K562 (cell line): ENCODE data around the gene ANAPC16. TPM values are rescaled to one million over a fixed set of nuclear protein-coding genes. Genes with fewer than 3 reads are reported as not detected.

Experiments used
- ATAC-seq: fragments of 200-7000 bp; cut with Tn5 transposase; 3 replicates; pipeline ENCODE4 v1.9.1; 2020; ENCODE audit warnings: moderate library complexity
- BruUV-seq: library from RNA; stranded (reverse); fragments of 400-500 nt; replicated peaks from 2 replicates; lab custom pipeline; 2021; lab: Mats Ljungman, UMichigan
- CTCF ChIA-PET: fragments of 300-600 bp; formaldehyde crosslinking; extraction: SDS; loops from one replicate; lab custom pipeline; 2021; ENCODE audit warnings: low intra/inter-chr PET ratio; lab: Yijun Ruan, JAX
- POLR2A ChIA-PET: fragments of 300-600, 350-650 bp; sonication (Branson Sonifier 250); formaldehyde crosslinking; extraction: SDS; loops from one replicate; lab custom pipeline; 2021; ENCODE audit warnings: antibody characterized with exemption, inconsistent platforms; lab: Yijun Ruan, JAX
- DNase-seq, 4 experiments: peaks; one replicate each; pipeline versions ENCODE4 v3.0.0 to v3.0.0-alpha.2; 2011 to 2018; ENCODE audit warnings: low spot score in 3 of 4, mixed read lengths in 3 of 4; ENCODE audit errors: extremely low read depth in 1 of 4
- FAIRE-seq: peaks from 2 replicates; lab custom pipeline; 2011; peaks lifted over from hg19 to GRCh38; lab: Jason Lieb, UNC
- H2AFZ ChIP-seq: 2 replicates; pipeline ENCODE4 v1.6.0; 2011; ENCODE audit warnings: low read depth, low read length, control low read depth, inconsistent platforms
- H3K27ac ChIP-seq: fragments of 200-600 bp; 3 replicates; pipeline ENCODE4 v1.8.0; 2011; ENCODE audit warnings: low read depth, mild to moderate bottlenecking, control low read depth, inconsistent platforms, low read length, moderate library complexity, mixed read lengths; ENCODE audit errors: extremely low read depth
- H3K27me3 ChIP-seq, 2 experiments: fragments of 300-600 bp in 1 of 2; 2 replicates in 1 of 2; 3 replicates in 1 of 2; pipeline versions ENCODE4 v1.6.0 to v1.8.0; 2011; ENCODE audit warnings: inconsistent platforms in 2 of 2, low read length in 2 of 2, mild to moderate bottlenecking in 1 of 2, mixed read lengths in 1 of 2, moderate library complexity in 1 of 2; ENCODE audit not compliant: control insufficient read depth in 2 of 2, insufficient read depth in 2 of 2
- H3K36me3 ChIP-seq: fragments of 300-600 bp; 3 replicates; pipeline ENCODE4 v1.8.0; 2011; ENCODE audit warnings: mild to moderate bottlenecking, low read length, inconsistent platforms; ENCODE audit not compliant: control insufficient read depth, insufficient read depth
- H3K4me1 ChIP-seq, 2 experiments: fragments of 200-600 bp in 1 of 2; replicated peaks in 1 of 2; 2 replicates in 1 of 2; 3 replicates in 1 of 2; pipeline versions ENCODE4 v1.5.1 to v1.8.0; 2011; ENCODE audit warnings: inconsistent platforms in 2 of 2, low read length in 2 of 2, mild to moderate bottlenecking in 1 of 2, mixed read lengths in 1 of 2, moderate library complexity in 1 of 2; ENCODE audit not compliant: control insufficient read depth in 2 of 2, insufficient read depth in 2 of 2
- H3K4me2 ChIP-seq: 2 replicates; pipeline ENCODE4 v1.6.1; 2011; ENCODE audit warnings: low read length, control low read depth, inconsistent platforms, mixed read lengths; ENCODE audit not compliant: insufficient read depth
- H3K4me3 ChIP-seq: fragments of 200-600 bp; sonication (generic), shearing (Covaris generic); 2 replicates; pipeline ENCODE4 v1.5.1; 2016; ENCODE audit warnings: control low read depth, inconsistent platforms
- H3K79me2 ChIP-seq: fragments of 200-600 bp; 3 replicates; pipeline ENCODE4 v1.8.0; 2011; ENCODE audit warnings: low read length, inconsistent platforms; ENCODE audit not compliant: control insufficient read depth, insufficient read depth
- H3K9ac ChIP-seq, 2 experiments: 2 replicates each; pipeline versions ENCODE4 v1.6.0 to v1.6.1; 2011; ENCODE audit warnings: low read depth in 2 of 2, low read length in 2 of 2, control low read depth in 1 of 2, inconsistent platforms in 1 of 2, mild to moderate bottlenecking in 1 of 2, mixed read lengths in 1 of 2; ENCODE audit not compliant: insufficient read depth in 1 of 2
- H3K9me1 ChIP-seq: one replicate; pipeline ENCODE4 v1.6.0; 2011; ENCODE audit warnings: inconsistent platforms, mild to moderate bottlenecking, low read length, moderate library complexity; ENCODE audit not compliant: control insufficient read depth, insufficient read depth
- H3K9me3 ChIP-seq: replicated peaks from 2 replicates; pipeline ENCODE4 v1.5.1; 2011; ENCODE audit warnings: low read depth, low read length, inconsistent platforms; ENCODE audit not compliant: control insufficient read depth, insufficient read depth
- H4K20me1 ChIP-seq: replicated peaks from 2 replicates; pipeline ENCODE4 v1.6.1; 2011; ENCODE audit warnings: low read length, inconsistent platforms, mixed read lengths; ENCODE audit not compliant: control insufficient read depth, insufficient read depth
- CREM ChIP-seq: IDR thresholded peaks from 2 replicates; pipeline ENCODE4 v1.6.1; 2014; ENCODE audit warnings: antibody characterized with exemption, low read depth
- HMG20A ChIP-seq: fragments of 450-650 bp; formaldehyde crosslinking; conservative IDR thresholded peaks from 2 replicates; pipeline ENCODE4 v1.4.0; 2020; ENCODE audit warnings: mild to moderate bottlenecking, mixed read lengths
- RBM39 ChIP-seq: fragments of 200-400 bp; formaldehyde crosslinking; optimal IDR thresholded peaks from 2 replicates; pipeline ENCODE3; 2018; ENCODE audit warnings: low read depth, low read length
- SMAD3 ChIP-seq: fragments of 450-650 bp; formaldehyde crosslinking; conservative IDR thresholded peaks from 2 replicates; pipeline ENCODE4 v1.4.0; 2020; ENCODE audit warnings: mild to moderate bottlenecking
- TAF1 ChIP-seq: IDR thresholded peaks from 2 replicates; pipeline ENCODE4 v1.6.1; 2011; ENCODE audit warnings: mild to moderate bottlenecking, low read length, moderate library complexity; ENCODE audit not compliant: insufficient read depth, control insufficient read depth, severe bottlenecking; ENCODE audit errors: extremely low read depth
- ZNF143 ChIP-seq: sonication (generic); formaldehyde crosslinking; IDR thresholded peaks from 2 replicates; pipeline ENCODE4 v1.9.0; 2022; ENCODE audit warnings: mild to moderate bottlenecking, missing genetic modification reagents
- ZNF696 ChIP-seq: fragments of 250-450 bp; sonication (Bioruptor Pico); conservative IDR thresholded peaks from 2 replicates; pipeline ENCODE4 v1.4.0; 2020; ENCODE audit warnings: mild to moderate bottlenecking, moderate library complexity
- WGBS: fragments of 100-300 bp; shearing (Covaris generic); methylation state at CpG from one replicate; pipeline ENCODE4 v1.1.6; 2016; ENCODE audit warnings: low coverage, mixed read lengths; ENCODE audit not compliant: insufficient coverage; ENCODE audit errors: missing lambda C conversion rate; 5-methylcytosine and 5-hydroxymethylcytosine counted together
- in situ Hi-C: fragments of 300-500 bp; cut with MboI; formaldehyde crosslinking; loops from 4 replicates; pipeline ENCODE4 v1.15.0; 2018; ENCODE audit warnings: inconsistent platforms, mixed read lengths
- intact Hi-C: fragments of 100-400 bp; cut with micrococcal nuclease; formaldehyde crosslinking; loops from 2 replicates; pipeline ENCODE4 v1.14.2; 2022
- polyA plus RNA-seq, 8 experiments: library from polyadenylated mRNA; depleted of rRNA in 4 of 8; stranded (reverse) in 5 of 8; unstranded in 3 of 8; fragments of >200 nt; fragmentation: Nextera tagmentation in 2 of 8; fragmentation: Illumina TruSeq in 1 of 8; extraction: Ambion mirVana in 2 of 8; extraction: Trizol in 1 of 8; gene quantifications; 2 replicates each; pipeline versions ENCODE4 v1.2.1 to v1.2.3, GENCODE V29; 2011 to 2014; ENCODE audit warnings: inconsistent platforms in 1 of 8, missing spikeins in 1 of 8
- total RNA-seq, 7 experiments: library from RNA; depleted of rRNA in 6 of 7; stranded (reverse); fragments of >200 nt in 6 of 7; fragmentation: Illumina TruSeq in 2 of 7; extraction: Trizol in 2 of 7; gene quantifications; 2 replicates each; pipeline versions ENCODE4 v1.2.1 to v1.2.3, GENCODE V29; 2011 to 2021; ENCODE audit warnings: low replicate concordance in 1 of 7
- TF ChIP-seq, protein P1 (sequence below): fragments of 250-450 bp; sonication (Bioruptor Pico); IDR thresholded peaks from 2 replicates; pipeline ENCODE4 v1.4.0; 2020
- TF ChIP-seq, protein P2 (sequence below): fragments of 450-650 bp; IDR thresholded peaks from 2 replicates; pipeline ENCODE4 v1.6.1; 2016; ENCODE audit warnings: mild to moderate bottlenecking

Gene ANAPC16
- total and polyA plus RNA-seq, 9 of the 15 experiments (the other 6 are each of a cell fraction or from before 2014, with no cell fraction given): 42.6 to 208 (median 108) TPM

DNA sequence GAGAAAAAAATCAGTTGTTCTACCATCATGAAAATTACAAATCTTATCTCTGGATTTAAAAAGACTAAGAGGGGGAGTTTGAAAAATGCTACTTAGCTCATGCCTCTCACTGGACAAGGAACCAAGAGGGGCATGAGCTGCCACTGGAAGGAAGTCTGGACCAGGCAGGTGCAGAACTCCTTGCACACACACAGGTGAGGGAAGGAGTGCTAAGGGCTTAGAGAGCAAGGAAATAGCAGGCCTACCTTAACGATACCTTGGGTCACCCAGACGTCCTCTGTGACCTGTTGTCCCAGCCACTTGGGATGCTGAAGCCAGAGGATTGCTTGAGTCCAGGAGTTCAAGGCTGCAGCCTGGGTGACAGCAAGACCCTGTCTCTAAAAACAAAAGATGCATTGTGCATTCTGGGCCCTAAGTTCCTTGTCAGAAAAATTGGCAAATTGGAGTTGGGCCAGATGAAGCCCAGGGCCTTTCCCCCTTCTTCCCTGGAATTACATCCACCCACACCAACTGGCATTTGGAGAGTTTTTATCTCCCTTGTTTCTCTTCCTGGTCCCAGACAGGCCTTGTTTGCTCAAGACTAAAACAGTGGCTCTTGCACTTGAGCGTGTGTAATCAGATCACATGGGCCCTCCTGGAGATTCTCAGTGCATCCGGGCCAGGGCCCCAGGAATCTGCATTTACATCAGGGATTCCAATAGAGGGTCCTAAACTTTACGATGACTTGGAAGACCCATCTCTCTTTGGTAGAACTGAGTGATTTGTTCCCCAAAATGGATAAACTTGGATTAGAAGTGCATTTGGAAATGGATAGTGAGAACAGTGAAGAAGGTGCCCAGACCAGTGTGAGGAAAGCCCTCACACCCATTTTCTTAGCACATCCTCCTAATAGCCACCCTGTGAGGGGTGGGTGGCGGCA, 60.9 kb downstream of the ANAPC16 start:
- no peaks in the 10 kb centered on the region for H3K27me3 ChIP-seq
- H3K9me1 ChIP-seq: no peaks in the 10 kb centered on the region
- H3K27ac ChIP-seq: peak overlapping the region; percentile 87; the same call in 2 of the 3 replicates
- H3K36me3 ChIP-seq: peaks cover 25% of the 10 kb centered on the region
- ATAC-seq: peak; percentile 11
- peak overlapping the region; percentile 86 to 91; a peak in 3 of 4 replicates for H3K9ac ChIP-seq
- H3K4me2 ChIP-seq: peak overlapping the region; percentile 95
- in situ Hi-C loops: loop anchor here (5.0 to 10.0 kb wide), 2 partner anchors 46 to 608 kb away; no protein-coding TSS in a partner anchor
- H3K79me2 ChIP-seq: peaks cover 39% of the 10 kb centered on the region
- BruUV-seq: no TSS peak
- CTCF ChIA-PET: interaction anchor here (1.1 kb wide), 1 partner anchor 60 kb away, joined by 3 read pairs; no protein-coding TSS in a partner anchor
- POLR2A ChIA-PET: interaction anchor here (0.6 to 10.1 kb wide), 28 partner anchors 8 to 659 kb away, joined by 3 to 277 read pairs (median 11); partner anchors contain the start of genes ANAPC16 and ASCC1
- H3K4me3 ChIP-seq: peak overlapping the region; percentile 86
- H4K20me1 ChIP-seq: peaks cover 28% of the 10 kb centered on the region
- FAIRE-seq: peak; percentile 32
- intact Hi-C loops: loop anchor here (1.0 to 2.0 kb wide), 3 partner anchors 20 to 52 kb away; no protein-coding TSS in a partner anchor
- 25% methylated on average over 6 of the region's 6 CpGs for WGBS
- no peaks in the 10 kb centered on the region for H3K9me3 ChIP-seq
- peak in 2 of 4 experiments; percentile 43 to 75 for DNase-seq
- no peak overlapping the region for H2AFZ ChIP-seq
- peaks cover 24 to 44% of the 10 kb centered on the region in 2 experiments for H3K4me1 ChIP-seq
- TF ChIP-seq CREM (0 out of 2 replicates have a peak, but pooled peaks have one; percentile 40), TAF1 (peak; percentile 31), HMG20A (CRISPR knock-in tag) (peak; percentile 85), ZNF696 (CRISPR knock-in tag) (peak; percentile 86; the same call in 1 of the 2 replicates), ZNF143 (CRISPR knock-in tag) (0 out of 2 replicates have a peak, but pooled peaks have one; percentile 9), RBM39 (no peak), SMAD3 (CRISPR knock-in tag) (peak; percentile 94)
- TF ChIP-seq, protein P1, sequence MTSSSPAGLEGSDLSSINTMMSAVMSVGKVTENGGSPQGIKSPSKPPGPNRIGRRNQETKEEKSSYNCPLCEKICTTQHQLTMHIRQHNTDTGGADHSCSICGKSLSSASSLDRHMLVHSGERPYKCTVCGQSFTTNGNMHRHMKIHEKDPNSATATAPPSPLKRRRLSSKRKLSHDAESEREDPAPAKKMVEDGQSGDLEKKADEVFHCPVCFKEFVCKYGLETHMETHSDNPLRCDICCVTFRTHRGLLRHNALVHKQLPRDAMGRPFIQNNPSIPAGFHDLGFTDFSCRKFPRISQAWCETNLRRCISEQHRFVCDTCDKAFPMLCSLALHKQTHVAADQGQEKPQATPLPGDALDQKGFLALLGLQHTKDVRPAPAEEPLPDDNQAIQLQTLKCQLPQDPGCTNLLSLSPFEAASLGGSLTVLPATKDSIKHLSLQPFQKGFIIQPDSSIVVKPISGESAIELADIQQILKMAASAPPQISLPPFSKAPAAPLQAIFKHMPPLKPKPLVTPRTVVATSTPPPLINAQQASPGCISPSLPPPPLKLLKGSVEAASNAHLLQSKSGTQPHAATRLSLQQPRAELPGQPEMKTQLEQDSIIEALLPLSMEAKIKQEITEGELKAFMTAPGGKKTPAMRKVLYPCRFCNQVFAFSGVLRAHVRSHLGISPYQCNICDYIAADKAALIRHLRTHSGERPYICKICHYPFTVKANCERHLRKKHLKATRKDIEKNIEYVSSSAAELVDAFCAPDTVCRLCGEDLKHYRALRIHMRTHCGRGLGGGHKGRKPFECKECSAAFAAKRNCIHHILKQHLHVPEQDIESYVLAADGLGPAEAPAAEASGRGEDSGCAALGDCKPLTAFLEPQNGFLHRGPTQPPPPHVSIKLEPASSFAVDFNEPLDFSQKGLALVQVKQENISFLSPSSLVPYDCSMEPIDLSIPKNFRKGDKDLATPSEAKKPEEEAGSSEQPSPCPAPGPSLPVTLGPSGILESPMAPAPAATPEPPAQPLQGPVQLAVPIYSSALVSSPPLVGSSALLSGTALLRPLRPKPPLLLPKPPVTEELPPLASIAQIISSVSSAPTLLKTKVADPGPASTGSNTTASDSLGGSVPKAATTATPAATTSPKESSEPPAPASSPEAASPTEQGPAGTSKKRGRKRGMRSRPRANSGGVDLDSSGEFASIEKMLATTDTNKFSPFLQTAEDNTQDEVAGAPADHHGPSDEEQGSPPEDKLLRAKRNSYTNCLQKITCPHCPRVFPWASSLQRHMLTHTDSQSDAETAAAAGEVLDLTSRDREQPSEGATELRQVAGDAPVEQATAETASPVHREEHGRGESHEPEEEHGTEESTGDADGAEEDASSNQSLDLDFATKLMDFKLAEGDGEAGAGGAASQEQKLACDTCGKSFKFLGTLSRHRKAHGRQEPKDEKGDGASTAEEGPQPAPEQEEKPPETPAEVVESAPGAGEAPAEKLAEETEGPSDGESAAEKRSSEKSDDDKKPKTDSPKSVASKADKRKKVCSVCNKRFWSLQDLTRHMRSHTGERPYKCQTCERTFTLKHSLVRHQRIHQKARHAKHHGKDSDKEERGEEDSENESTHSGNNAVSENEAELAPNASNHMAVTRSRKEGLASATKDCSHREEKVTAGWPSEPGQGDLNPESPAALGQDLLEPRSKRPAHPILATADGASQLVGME (CRISPR knock-in tag): peak; percentile 80; the same call in 1 of the 2 replicates
- TF ChIP-seq, protein P2, sequence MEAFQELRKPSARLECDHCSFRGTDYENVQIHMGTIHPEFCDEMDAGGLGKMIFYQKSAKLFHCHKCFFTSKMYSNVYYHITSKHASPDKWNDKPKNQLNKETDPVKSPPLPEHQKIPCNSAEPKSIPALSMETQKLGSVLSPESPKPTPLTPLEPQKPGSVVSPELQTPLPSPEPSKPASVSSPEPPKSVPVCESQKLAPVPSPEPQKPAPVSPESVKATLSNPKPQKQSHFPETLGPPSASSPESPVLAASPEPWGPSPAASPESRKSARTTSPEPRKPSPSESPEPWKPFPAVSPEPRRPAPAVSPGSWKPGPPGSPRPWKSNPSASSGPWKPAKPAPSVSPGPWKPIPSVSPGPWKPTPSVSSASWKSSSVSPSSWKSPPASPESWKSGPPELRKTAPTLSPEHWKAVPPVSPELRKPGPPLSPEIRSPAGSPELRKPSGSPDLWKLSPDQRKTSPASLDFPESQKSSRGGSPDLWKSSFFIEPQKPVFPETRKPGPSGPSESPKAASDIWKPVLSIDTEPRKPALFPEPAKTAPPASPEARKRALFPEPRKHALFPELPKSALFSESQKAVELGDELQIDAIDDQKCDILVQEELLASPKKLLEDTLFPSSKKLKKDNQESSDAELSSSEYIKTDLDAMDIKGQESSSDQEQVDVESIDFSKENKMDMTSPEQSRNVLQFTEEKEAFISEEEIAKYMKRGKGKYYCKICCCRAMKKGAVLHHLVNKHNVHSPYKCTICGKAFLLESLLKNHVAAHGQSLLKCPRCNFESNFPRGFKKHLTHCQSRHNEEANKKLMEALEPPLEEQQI: no peak
